NCI-H524 treated with DMSO at 0.1 percent for 48 hours (cell line): ENCODE results near the gene CCDC185.

ENCODE experiments used
- DNase-seq: peaks from one replicate; lab custom pipeline; 2025; lab: John Stamatoyannopoulos, UW

CCDC185 gene

GRCh38 chr1:223393275-223394214 lies at the start of gene CCDC185:
CCDC185 (plus strand) TSS chr1:223393415; CDS start chr1:223393476, 61 bp downstream.
- no peak for DNase-seq

DNA sequence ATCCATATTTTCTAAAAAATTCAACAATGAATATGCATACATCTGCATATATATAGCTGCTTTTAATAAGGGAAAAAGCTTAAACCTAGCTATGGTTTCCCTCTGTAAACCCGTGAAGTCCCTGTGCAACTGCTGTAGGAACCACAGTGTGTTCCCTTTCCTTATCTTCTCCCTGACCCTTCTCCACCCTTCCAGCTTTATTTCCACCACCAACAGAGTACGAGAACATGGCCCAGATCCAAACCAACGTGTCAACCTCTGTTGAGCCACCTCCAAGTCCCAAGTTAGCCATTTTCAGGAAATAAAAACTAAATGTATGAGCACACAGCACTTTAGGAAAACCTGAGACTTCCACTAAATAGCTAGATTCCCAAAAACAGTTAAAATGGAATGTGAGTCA lies 49.5 kb upstream of the CCDC185 start:
- no peak for DNase-seq

- no peak for DNase-seq
Measured at GRCh38 chr1:223344491-223344890, 48.7 kb upstream of the CCDC185 start.

DNA sequence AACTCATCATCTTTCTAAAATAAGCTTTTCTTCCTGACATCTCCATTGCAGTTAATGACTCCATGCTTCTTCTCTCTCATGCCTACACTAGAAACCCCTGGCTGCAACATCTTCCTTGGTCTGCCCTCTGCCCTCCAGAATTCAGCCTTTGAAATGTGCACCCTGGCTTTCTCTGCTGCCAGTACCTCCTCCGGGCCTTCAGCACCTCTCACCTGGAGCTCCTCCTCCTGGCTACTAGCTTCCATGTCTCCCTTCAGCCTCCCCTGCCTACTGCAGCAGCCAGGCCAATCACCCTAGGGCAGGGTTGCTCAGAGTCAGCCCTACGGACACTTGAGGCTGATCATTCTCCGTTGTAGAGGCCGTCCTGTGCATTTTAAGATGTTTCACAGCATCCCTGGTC lies 47.5 kb upstream of the CCDC185 start:
- no peak for DNase-seq

GRCh38 chr1:223346311-223346710 lies 46.9 kb upstream of the CCDC185 start:
- DNase-seq = no peak

- DNase-seq = no peak
Measured at GRCh38 chr1:223347583-223347982, 45.6 kb upstream of the CCDC185 start.

DNA sequence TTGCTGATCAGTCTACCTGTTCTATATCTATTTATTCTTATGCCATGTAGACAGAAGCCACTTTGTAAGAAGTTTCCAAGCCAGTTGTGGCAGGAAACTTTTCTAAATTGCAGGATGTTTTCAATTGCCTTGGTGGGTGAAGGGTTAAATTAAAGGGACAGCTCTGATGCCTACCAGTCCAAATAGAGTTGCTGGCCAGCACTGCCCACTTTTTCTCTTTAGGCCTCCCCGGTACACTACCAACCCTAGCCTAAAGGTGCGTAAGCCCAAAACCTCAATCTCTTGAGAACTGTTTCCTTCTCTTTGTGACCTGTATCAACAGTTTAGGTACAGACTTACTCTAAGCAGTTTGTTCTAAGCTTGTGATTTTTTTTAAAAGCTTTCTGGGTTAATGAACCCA lies 44.8 kb upstream of the CCDC185 start:
- no peak for DNase-seq

DNA sequence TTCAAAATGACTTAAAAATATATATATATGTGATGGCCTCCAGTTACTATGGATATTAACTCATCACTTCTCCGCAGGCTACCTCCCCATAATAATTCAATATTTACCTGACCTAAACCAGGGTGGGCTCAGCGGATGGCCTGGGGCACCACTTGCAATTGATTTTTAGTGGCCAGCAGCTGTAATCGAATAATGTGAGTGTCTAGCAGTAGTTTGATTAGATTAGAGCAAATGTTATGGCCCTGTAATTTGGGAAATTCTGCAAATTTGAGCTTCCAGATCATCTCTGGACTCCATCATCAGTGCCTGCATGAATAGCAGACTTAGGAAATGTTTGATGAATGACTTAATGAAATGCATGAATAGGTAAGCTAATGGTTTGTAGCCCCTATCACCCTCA lies 44.0 kb upstream of the CCDC185 start:
- DNase-seq = no peak

GRCh38 chr1:223350361-223350908 lies 42.8 kb upstream of the CCDC185 start:
- no peak for DNase-seq

GRCh38 chr1:223352944-223353343 lies 40.3 kb upstream of the CCDC185 start:
- DNase-seq = no peak

DNA sequence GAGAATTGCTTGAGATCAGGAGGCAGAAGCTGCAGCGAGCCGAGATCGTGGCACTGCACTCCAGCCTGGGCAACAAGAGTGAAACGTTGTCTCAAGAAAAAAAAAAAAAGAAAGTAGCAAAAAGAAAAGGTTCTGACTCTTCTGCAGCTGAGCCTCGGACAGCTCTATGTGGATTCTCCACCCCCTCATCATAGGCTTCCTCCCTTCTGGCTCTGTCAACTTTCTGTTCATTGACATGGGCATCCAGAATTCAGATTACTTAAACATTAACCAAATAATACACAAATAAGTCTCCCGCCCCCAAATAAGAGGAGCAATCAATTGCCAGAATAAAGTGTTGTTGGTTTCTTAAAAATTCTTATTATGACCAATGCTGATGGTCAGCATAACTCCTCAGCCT lies 39.3 kb upstream of the CCDC185 start:
- DNase-seq = no peak

DNA sequence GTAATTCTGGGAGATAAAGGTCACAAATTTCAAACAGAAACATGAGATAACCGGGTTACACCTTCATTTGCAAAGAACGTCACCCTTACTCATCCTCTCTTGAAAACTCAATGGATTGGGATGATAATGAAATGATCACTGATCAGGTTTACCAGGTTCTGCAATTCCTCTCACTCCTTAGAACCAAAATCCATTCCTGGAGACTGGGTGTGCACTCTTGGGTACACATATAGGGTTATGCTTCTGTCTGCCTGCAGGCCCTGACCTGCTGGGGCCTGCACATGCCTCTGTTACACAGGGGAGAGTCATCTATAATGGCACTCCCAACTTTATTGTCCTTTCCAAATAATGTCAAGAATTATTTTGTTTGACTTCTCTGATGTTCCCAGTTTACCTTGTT lies 37.5 kb upstream of the CCDC185 start:
- no peak for DNase-seq

DNA sequence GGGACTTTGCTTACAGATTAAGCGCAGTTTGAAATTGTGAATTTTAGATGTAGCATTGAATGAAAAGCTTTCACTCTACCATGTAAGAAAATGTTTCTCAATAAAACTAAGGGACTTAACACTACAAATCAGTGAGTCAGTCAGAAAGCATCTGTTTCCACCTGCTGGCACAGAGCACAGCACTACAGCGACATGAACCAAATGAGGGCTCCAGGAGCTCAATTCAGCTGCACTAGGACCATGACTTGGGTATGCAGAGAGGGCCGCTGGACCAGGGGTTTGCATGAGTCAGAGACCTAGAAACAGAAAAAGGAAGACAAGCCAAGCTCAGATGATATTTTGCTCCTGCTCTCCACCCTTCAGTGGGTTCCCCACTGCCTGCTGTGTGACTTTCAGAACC lies 34.4 kb upstream of the CCDC185 start:
- no peak for DNase-seq

GRCh38 chr1:223363057-223363855 lies 30.0 kb upstream of the CCDC185 start:
- no peak for DNase-seq

DNA sequence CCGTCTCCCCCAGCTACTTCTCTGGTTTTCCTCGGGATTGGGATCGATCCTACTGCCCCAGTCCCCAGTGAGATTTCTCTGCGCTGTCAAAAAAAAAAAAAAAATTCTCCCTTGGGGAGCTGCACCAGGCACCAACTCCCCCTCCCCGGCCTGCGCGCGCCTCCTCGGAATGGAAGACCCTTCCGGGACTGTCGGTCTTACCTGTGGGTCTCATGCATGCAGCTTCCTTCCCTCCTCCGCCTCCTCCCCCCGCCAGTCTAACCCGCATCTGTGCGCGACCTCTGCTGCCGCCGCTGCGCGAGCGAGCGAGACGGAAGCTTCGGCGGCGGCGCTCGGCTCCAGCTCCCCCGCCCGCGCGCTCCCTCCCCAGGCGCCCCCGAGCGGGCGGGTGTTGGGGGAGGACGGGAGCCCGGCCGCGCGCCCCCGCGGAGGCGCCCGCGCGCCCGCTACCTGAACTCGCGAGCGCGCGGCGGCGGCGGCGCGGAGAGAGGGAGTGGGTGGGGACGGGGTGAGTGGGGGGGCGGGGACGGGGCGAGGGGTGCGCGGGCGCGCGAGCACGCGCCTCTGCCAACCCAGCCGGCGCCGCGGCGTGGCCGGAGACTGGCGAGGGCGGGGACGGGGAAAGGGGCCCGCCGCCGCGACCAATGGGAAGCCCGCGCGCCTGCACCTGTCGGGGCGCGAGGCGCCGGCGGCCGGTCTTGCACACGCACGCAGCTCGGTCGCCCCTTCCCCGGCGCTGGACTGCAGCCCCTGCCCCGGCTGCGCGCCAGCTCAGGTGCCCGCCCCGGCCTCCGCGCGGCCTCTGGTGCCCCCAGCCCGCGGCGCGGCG lies 29.1 kb upstream of the CCDC185 start, which contains the start of gene SUSD4:
Gene SUSD4, minus strand, starts transcription at position 321 of the 829 bp plus-strand sequence. CDS start 751 bp downstream, outside the sequence.
- peak; percentile 36 for DNase-seq

- DNase-seq = no peak
Measured at GRCh38 chr1:223364685-223365382, 28.4 kb upstream of the CCDC185 start.

- DNase-seq = no peak
Measured at GRCh38 chr1:223374064-223374610, 19.1 kb upstream of the CCDC185 start.

GRCh38 chr1:223378754-223379153 lies 14.5 kb upstream of the CCDC185 start:
- DNase-seq = no peak

DNA sequence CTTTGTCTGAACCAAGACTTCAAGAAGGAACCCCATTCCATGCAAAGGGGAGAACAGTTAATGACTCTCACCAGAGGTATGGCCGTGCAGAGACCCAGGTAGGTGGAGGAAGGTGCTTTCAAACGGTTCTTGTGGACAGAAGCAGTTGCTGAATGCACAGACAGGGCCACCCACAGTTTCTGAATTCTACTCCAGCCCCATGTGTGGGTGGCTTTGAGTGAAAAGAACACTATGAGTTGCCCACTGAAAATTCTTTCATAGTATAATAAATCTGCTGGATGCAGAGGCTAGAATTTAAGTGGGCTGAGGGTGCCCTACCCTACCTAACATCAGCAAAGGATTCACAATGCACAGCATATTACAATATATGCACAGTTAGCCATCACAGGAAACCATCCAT lies 7.2 kb upstream of the CCDC185 start:
- no peak for DNase-seq

DNA sequence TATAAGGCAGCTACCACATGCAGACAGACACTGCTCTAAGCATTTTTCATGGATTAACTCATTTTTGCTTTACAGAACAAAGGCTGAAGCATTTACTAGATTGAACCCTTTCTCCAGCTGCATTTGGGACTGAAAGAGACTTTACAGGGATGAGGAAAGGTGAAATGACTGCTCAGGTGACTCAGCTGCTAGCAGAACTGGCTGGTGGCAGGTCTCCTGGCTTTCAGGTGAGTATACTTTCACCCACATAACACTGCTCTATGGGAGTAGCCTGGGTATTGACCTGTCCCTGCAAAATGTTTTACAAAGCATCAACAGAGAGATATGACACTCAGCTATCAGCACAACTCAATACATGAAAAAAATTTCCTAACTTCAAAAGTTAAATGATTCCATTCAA lies 2.6 kb upstream of the CCDC185 start:
- no peak for DNase-seq

DNA sequence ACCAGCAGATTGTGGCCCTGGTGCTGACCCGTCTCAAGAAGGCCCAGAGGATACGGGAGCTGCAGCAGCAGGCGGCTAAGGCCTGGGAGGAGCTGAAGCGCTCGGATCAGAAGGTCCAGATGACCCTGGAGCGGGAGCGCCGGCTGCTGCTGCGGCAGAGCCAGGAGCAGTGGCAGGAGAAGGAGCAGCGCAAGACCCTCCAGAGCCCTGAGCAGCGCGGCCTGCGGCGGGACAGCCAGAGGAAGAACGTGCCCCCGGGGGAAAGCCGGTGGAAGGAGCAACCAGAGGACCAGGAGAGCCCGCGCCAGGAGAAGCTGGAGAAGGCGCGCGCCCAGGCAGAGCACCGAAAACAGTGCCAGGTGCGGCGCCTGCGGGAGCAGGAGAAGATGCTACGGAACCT lies 1.0 kb downstream of the CCDC185 start:
- no peak for DNase-seq
